PFSK-1 (cell line): ENCODE data around the gene MYCN.

Experiments used
- FOXP2 ChIP-seq: optimal IDR thresholded peaks from 2 replicates; pipeline ENCODE3; 2011; ENCODE audit warnings: borderline replicate concordance, control low read depth, inconsistent platforms; ENCODE audit not compliant: insufficient read depth; ENCODE audit errors: extremely low read length, extremely low read depth
- POLR2AphosphoS5 ChIP-seq: IDR thresholded peaks from 2 replicates; pipeline ENCODE4 v1.6.1; 2012; ENCODE audit warnings: low read depth, mild to moderate bottlenecking, control low read depth, low read length, moderate library complexity
- REST ChIP-seq, 2 experiments: IDR thresholded peaks; 2 replicates each; pipeline versions ENCODE4 v1.6.1 to v1.8.0; 2011 to 2012; ENCODE audit warnings: low read depth in 2 of 2, low read length in 2 of 2, control low read depth in 1 of 2, inconsistent platforms in 1 of 2, mild to moderate bottlenecking in 1 of 2, moderate library complexity in 1 of 2; ENCODE audit not compliant: insufficient read depth in 1 of 2
- SIN3A ChIP-seq: IDR thresholded peaks from 2 replicates; pipeline ENCODE4 v1.6.1; 2012; ENCODE audit warnings: mild to moderate bottlenecking, low read length, moderate library complexity, borderline replicate concordance; ENCODE audit not compliant: insufficient read depth
- TAF1 ChIP-seq: IDR thresholded peaks from 2 replicates; pipeline ENCODE4 v1.6.1; 2012; ENCODE audit warnings: low read length, control low read depth, borderline replicate concordance; ENCODE audit not compliant: insufficient read depth

The MYCN gene

GRCh38 chr2:15914596-15915385 is 25.6 kb upstream of the MYCN start:
- TF ChIP-seq POLR2AphosphoS5, result no peak
- TF ChIP-seq FOXP2, result no peak
- TF ChIP-seq TAF1, result no peak
- TF ChIP-seq SIN3A, result no peak
- no peak for TF ChIP-seq REST (IDR thresholded peaks at IDR 0.05; ENCODE audit: insufficient read depth in 1 of 2, low read depth in 2 of 2, low read length in 2 of 2)

GRCh38 chr2:15916336-15916735 is 24.0 kb upstream of the MYCN start:
- TF ChIP-seq SIN3A, result no peak
- TF ChIP-seq TAF1, result no peak
- no peak for TF ChIP-seq POLR2AphosphoS5
- TF ChIP-seq REST (IDR thresholded peaks at IDR 0.05; ENCODE audit: insufficient read depth in 1 of 2, low read depth in 2 of 2, low read length in 2 of 2), result no peak
- no peak for TF ChIP-seq FOXP2

- no peak for TF ChIP-seq REST (IDR thresholded peaks at IDR 0.05; ENCODE audit: insufficient read depth in 1 of 2, low read depth in 2 of 2, low read length in 2 of 2)
- TF ChIP-seq SIN3A, result no peak
These were observed 21.5 kb upstream of the MYCN start for GRCh38 chr2:15918761-15919356.

- TF ChIP-seq TAF1, result no peak
- no peak for TF ChIP-seq POLR2AphosphoS5
- TF ChIP-seq SIN3A, result no peak
- TF ChIP-seq FOXP2, result no peak
- no peak for TF ChIP-seq REST (IDR thresholded peaks at IDR 0.05; ENCODE audit: insufficient read depth in 1 of 2, low read depth in 2 of 2, low read length in 2 of 2)
These were observed 20.5 kb upstream of the MYCN start for GRCh38 chr2:15919716-15920434.
